Measurements from ENCODE around the gene PNRC2. TPM values are rescaled to one million over a fixed set of nuclear protein-coding genes. Genes with fewer than 3 reads are reported as not detected.
"Not testable (repeated sequence)": the region's sequence is repeated elsewhere in the genome, so short reads cannot be mapped to it uniquely, and the experiment has no call there.

The PNRC2 gene
- total RNA-seq, 1 donor from 2014 or later: 140 TPM

GRCh38 chr1:23927097-23927496 is 32.5 kb upstream of the PNRC2 start:
- intact Hi-C loops (cut with micrococcal nuclease): no loop called here
- H3K36me3 Mint-ChIP-seq (ENCODE audit: low read depth): no peaks in the 10 kb centered on the region
- H3K9me3 Mint-ChIP-seq: no peaks in the 10 kb centered on the region
- H3K27me3 Mint-ChIP-seq: peaks cover 9% of the 10 kb centered on the region
- DNase-seq: no peak
- no peaks in the 10 kb centered on the region for H3K4me1 Mint-ChIP-seq
- no peak overlapping the region for H3K4me3 Mint-ChIP-seq
- no peak overlapping the region for H3K27ac Mint-ChIP-seq

- H3K27ac Mint-ChIP-seq: no peak overlapping the region
- H3K4me3 Mint-ChIP-seq: no peak overlapping the region
- no peak for DNase-seq
- no peaks in the 10 kb centered on the region for H3K9me3 Mint-ChIP-seq
- intact Hi-C loops (cut with micrococcal nuclease): no loop called here
- H3K4me1 Mint-ChIP-seq: no peaks in the 10 kb centered on the region
- peaks cover 6% of the 10 kb centered on the region for H3K27me3 Mint-ChIP-seq
- H3K36me3 Mint-ChIP-seq (ENCODE audit: low read depth): no peaks in the 10 kb centered on the region
Observed at GRCh38 chr1:23928789-23929188, 30.8 kb upstream of the PNRC2 start.

GRCh38 chr1:23930270-23930669 is 29.4 kb upstream of the PNRC2 start:
- H3K27ac Mint-ChIP-seq: no peak overlapping the region
- H3K9me3 Mint-ChIP-seq: no peaks in the 10 kb centered on the region
- H3K36me3 Mint-ChIP-seq (ENCODE audit: low read depth): no peaks in the 10 kb centered on the region
- H3K4me1 Mint-ChIP-seq: no peaks in the 10 kb centered on the region
- DNase-seq: no peak
- H3K27me3 Mint-ChIP-seq: peaks cover 4% of the 10 kb centered on the region
- intact Hi-C loops (cut with micrococcal nuclease): no loop called here
- no peak overlapping the region for H3K4me3 Mint-ChIP-seq

- no peaks in the 10 kb centered on the region for H3K4me1 Mint-ChIP-seq
- intact Hi-C loops (cut with micrococcal nuclease): no loop called here
- H3K27ac Mint-ChIP-seq: no peak overlapping the region
- no peaks in the 10 kb centered on the region for H3K36me3 Mint-ChIP-seq (ENCODE audit: low read depth)
- H3K4me3 Mint-ChIP-seq: no peak overlapping the region
- no peak for DNase-seq
- H3K9me3 Mint-ChIP-seq: no peaks in the 10 kb centered on the region
- H3K27me3 Mint-ChIP-seq: peaks cover 4% of the 10 kb centered on the region
Observed at GRCh38 chr1:23930861-23931490, 28.7 kb upstream of the PNRC2 start.

- intact Hi-C loops (cut with micrococcal nuclease): no loop called here
- Mint-ChIP-seq H3K4me3 (no peak overlapping the region), H3K36me3 (ENCODE audit: low read depth) (no peaks in the 10 kb centered on the region), H3K9me3 (no peaks in the 10 kb centered on the region), H3K27me3 (peaks cover 4% of the 10 kb centered on the region), H3K27ac (no peak overlapping the region), H3K4me1 (no peaks in the 10 kb centered on the region)
- DNase-seq: no peak
Observed at GRCh38 chr1:23931491-23931880, 28.1 kb upstream of the PNRC2 start.

GRCh38 chr1:23936481-23937176 is 23.0 kb upstream of the PNRC2 start:
- intact Hi-C loops (cut with micrococcal nuclease): no loop called here
- no peaks in the 10 kb centered on the region for H3K4me1 Mint-ChIP-seq
- H3K27ac Mint-ChIP-seq: no peak overlapping the region
- DNase-seq: no peak
- H3K9me3 Mint-ChIP-seq: no peaks in the 10 kb centered on the region
- no peaks in the 10 kb centered on the region for H3K36me3 Mint-ChIP-seq (ENCODE audit: low read depth)
- peaks cover 9% of the 10 kb centered on the region for H3K27me3 Mint-ChIP-seq
- no peak overlapping the region for H3K4me3 Mint-ChIP-seq

GRCh38 chr1:23947366-23947765 is 12.3 kb upstream of the PNRC2 start:
- intact Hi-C loops (cut with micrococcal nuclease): no loop called here
- H3K4me1 Mint-ChIP-seq: peaks cover 2% of the 10 kb centered on the region
- peaks cover 2% of the 10 kb centered on the region for H3K36me3 Mint-ChIP-seq (ENCODE audit: low read depth)
- H3K27me3 Mint-ChIP-seq: peaks cover 23% of the 10 kb centered on the region
- no peak for DNase-seq
- peaks cover 9% of the 10 kb centered on the region for H3K9me3 Mint-ChIP-seq
- no peak overlapping the region for H3K4me3 Mint-ChIP-seq
- no peak overlapping the region for H3K27ac Mint-ChIP-seq

- Mint-ChIP-seq H3K9me3 (no peaks in the 10 kb centered on the region), H3K27me3 (no peaks in the 10 kb centered on the region), H3K4me1 (peaks cover 25% of the 10 kb centered on the region), H3K27ac (peak overlapping the region; percentile 11), H3K36me3 (ENCODE audit: low read depth) (no peaks in the 10 kb centered on the region), H3K4me3 (no peak overlapping the region)
- DNase-seq: no peak
- intact Hi-C loops (cut with micrococcal nuclease): loop anchor here (10.0 kb wide), 3 partner anchors 418 to 608 kb away; partner anchors contain the start of genes E2F2 and HNRNPR
Observed at GRCh38 chr1:23953020-23953419, 6.6 kb upstream of the PNRC2 start.

GRCh38 chr1:23957096-23957495 is 2.5 kb upstream of the PNRC2 start:
- peaks cover 42% of the 10 kb centered on the region for H3K4me1 Mint-ChIP-seq
- peak overlapping the region; percentile 20 for H3K4me3 Mint-ChIP-seq
- H3K9me3 Mint-ChIP-seq: no peaks in the 10 kb centered on the region
- peak overlapping the region; percentile 10 for H3K27ac Mint-ChIP-seq
- H3K27me3 Mint-ChIP-seq: no peaks in the 10 kb centered on the region
- intact Hi-C loops (cut with micrococcal nuclease): loop anchor here (10.0 kb wide), 3 partner anchors 422 to 612 kb away; partner anchors contain the start of genes E2F2 and HNRNPR
- DNase-seq: no peak
- H3K36me3 Mint-ChIP-seq (ENCODE audit: low read depth): peaks cover 22% of the 10 kb centered on the region

GRCh38 chr1:23958040-23958809 is 1.4 kb upstream of the PNRC2 start:
- Mint-ChIP-seq H3K36me3 (ENCODE audit: low read depth) (peaks cover 30% of the 10 kb centered on the region), H3K4me3 (peak overlapping the region; percentile 100), H3K27ac (peak overlapping the region; percentile 100), H3K4me1 (peaks cover 44% of the 10 kb centered on the region)
- intact Hi-C loops (cut with micrococcal nuclease): loop anchor here (10.0 kb wide), 3 partner anchors 423 to 613 kb away; partner anchors contain the start of genes E2F2 and HNRNPR
- not testable (repeated sequence) for DNase-seq, H3K27me3 Mint-ChIP-seq, H3K9me3 Mint-ChIP-seq

- no peaks in the 10 kb centered on the region for H3K9me3 Mint-ChIP-seq
- H3K4me3 Mint-ChIP-seq: peak overlapping the region; percentile 100
- peaks cover 36% of the 10 kb centered on the region for H3K36me3 Mint-ChIP-seq (ENCODE audit: low read depth)
- peak; percentile 97 for DNase-seq
- H3K27ac Mint-ChIP-seq: peak overlapping the region; percentile 100
- peaks cover 46% of the 10 kb centered on the region for H3K4me1 Mint-ChIP-seq
- intact Hi-C loops (cut with micrococcal nuclease): loop anchor here (1.0 to 10.0 kb wide), 5 partner anchors 21 to 614 kb away; partner anchors contain the start of genes E2F2, HMGCL, HNRNPR and SRSF10
- no peaks in the 10 kb centered on the region for H3K27me3 Mint-ChIP-seq
Observed at GRCh38 chr1:23958810-23959460, 693 bp upstream of the PNRC2 start.

GRCh38 chr1:23960291-23961020 is 828 bp downstream of the PNRC2 start:
- Mint-ChIP-seq H3K4me1 (peaks cover 48% of the 10 kb centered on the region), H3K27me3 (no peaks in the 10 kb centered on the region), H3K27ac (peak overlapping the region; percentile 100), H3K4me3 (peak overlapping the region; percentile 100), H3K9me3 (no peaks in the 10 kb centered on the region), H3K36me3 (ENCODE audit: low read depth) (peaks cover 51% of the 10 kb centered on the region)
- intact Hi-C loops (cut with micrococcal nuclease): no loop called here
- peak; percentile 68 for DNase-seq

Measured in activated CD4-positive, alpha-beta T cell treated with anti-CD3 and anti-CD28 coated beads, Interleukin-2, amount 10 ng/mL, durations not matched to agents 24 days and 14 days (primary cell).